Spleen (tissue), 7 donors: ENCODE data around the gene ACACB.

Experiments
- CTCF ChIP-seq, 11 experiments: fragments of 200-600 bp in 7 of 11; fragments of 450-650 bp in 4 of 11; sonication (generic) in 4 of 11; IDR thresholded peaks in 8 of 11; conservative IDR thresholded peaks in 3 of 11; 1 replicate in 7 of 11; 2 replicates in 4 of 11; pipeline versions ENCODE4 v1.4.0 to v1.8.0; 2016 to 2021; ENCODE audit warnings: antibody characterized with exemption in 11 of 11, inconsistent platforms in 4 of 11, mild to moderate bottlenecking in 1 of 11
- POLR2A ChIP-seq, 3 donors: fragments of 450-650 bp; IDR thresholded peaks; one replicate each; pipeline ENCODE4 v1.5.1; 2017; ENCODE audit warnings: antibody characterized with exemption in 3 of 3, mild to moderate bottlenecking in 1 of 3
- POLR2AphosphoS5 ChIP-seq, 3 donors: sonication (generic); formaldehyde crosslinking; IDR thresholded peaks; one replicate each; pipeline ENCODE4 v1.5.1; 2017; ENCODE audit warnings: antibody characterized with exemption in 3 of 3
- donor health status: DM: no; HTN: no; CAD: no; lungs with moderate emphysema.
- donor health status: DM: no; HTN: no; CAD: no.
- donor health status: DM: no; HTN: no; CAD: no.

DNA sequence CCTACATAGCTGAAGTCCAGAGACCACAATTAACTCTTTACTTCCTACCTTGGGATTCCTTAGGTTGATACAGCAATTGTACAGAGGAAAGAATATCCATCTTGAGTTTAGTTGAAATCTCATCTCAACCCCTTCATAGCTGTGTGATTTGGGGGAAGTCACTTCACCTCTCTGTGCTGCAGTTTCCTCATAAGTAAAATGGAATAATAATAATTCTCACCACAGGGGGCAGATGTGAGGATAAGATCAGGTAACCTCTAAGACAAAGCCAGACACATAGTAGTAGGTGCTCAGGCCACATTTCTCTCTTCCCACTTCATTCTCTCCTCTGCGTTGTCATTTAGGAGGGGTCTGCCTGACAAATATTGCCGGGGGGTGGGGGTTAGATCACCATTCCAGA lies 186.0 kb downstream of the ACACB start:
- TF ChIP-seq CTCF (IDR thresholded peaks at IDR 0.05 in 8 of 11, conservative IDR thresholded peaks at IDR 0.05 in 3 of 11) (no peak), POLR2A (IDR thresholded peaks at IDR 0.05) (no peak), POLR2AphosphoS5 (IDR thresholded peaks at IDR 0.05) (no peak)
